Renal cortical epithelial cell (primary cell): ENCODE results near the gene ACMSD. TPM values are rescaled to one million over a fixed set of nuclear protein-coding genes. Genes with fewer than 3 reads are reported as not detected.
"Not testable (repeated sequence)": the region's sequence is repeated elsewhere in the genome, so short reads cannot be mapped to it uniquely, and the experiment has no call there.

Experiments
- DNase-seq: peaks from one replicate; pipeline ENCODE4 v3.0.0-alpha.2; 2011; ENCODE audit warnings: low read depth
- total RNA-seq: library from RNA; depleted of rRNA; stranded (reverse); fragments of >200 nt; gene quantifications from 2 replicates; pipeline ENCODE4 v1.2.3, GENCODE V29; 2014

ACMSD gene
- total RNA-seq, 1 donor from 2014 or later = 21.7 TPM

DNA sequence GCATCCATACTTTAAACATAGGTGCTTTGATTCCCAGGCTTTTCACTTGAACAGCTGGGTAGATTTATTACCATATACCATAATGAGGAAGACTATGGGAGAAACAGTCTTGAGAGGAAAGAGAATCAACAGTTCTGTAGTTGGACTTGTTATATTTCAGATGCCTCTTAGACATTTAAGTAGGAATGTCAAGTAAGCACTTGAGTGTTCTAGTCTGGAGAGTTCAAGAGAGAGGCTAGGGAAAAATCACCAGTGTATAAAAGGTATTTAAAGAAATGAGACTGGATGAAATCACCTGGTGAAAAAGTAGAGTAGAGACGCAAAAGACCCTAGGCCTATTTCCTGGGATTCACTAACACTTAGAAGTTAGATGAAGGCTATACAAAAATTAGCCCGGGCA lies 66.8 kb downstream of the ACMSD start:
- DNase-seq = no peak

DNA sequence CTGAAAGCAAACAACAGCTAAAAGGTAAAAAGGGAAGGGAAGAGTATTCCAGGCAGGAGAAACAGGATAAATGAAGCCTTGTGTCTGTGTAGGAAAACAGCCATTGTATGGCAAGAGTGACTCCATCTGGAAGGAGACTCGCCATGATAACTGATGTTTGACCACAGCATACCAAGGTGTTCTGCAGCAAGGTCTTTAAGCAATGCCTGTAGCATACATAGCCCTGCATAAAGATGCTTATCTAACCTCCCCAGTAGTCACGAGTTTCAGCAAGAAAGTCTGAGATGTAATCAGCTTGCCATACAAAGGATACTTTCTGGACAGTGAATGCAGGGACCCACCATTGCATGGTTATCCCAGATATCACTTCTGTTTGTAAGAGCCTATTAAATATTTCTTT lies 68.3 kb downstream of the ACMSD start:
- no peak for DNase-seq

DNA sequence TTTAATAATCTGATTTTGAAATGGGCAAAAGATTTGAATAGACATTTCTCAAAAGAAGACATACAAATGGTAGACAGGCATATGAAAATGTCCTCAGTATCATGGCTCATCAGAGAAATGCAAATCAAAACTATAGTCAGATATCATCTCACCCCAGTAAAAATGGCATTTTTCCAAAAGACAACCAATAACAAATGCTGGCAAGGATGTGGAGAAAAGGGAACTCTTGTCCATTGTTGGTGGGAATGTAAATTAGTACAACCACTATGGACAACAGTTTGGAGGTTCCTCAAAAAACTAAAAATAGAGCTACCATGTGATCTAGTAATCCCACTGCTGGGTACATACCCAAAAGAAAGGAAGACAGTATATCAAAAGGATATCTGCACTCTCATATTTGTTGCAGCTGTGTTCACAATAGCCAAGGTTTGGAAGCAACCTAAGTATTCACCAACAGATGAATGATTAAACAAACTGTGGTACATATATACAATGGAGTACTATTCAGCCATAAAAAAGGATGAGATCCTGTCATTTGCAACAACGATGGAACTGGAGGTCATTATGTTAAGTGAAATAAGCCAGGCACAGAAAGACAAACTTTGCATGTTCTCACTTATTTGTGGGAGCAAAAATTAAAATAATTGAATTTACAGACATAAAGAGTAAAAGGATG lies 69.2 kb downstream of the ACMSD start:
- DNase-seq = not testable (repeated sequence)

DNA sequence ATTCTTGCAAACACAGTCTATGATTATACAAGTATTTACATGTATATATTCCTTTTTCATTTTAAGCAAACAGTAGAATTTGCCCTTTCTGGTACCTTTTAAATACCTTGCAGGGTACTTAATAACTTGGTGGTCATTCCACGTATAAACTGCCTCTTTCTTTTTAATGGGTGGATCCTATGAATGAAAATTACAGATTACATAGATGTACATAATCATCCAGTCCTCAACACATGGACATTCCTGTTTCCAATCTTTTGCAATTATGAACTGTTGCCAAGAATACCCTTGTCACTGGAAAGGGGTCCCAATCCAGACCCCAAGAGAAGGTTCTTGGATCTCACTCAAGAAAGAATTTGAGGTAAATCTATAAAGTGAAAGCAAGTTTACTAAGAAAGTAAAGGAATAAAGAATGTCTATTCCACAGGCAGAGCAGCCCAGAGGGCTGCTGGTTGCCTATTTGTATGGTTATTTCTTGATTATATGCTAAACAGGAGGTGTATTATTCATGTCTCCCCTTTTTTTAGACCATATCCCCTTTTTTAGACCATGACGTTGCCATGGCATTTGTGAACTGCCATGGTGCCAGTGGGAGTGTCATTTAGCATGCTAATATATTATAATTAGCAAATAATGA lies 72.5 kb downstream of the ACMSD start:
- no peak for DNase-seq

DNA sequence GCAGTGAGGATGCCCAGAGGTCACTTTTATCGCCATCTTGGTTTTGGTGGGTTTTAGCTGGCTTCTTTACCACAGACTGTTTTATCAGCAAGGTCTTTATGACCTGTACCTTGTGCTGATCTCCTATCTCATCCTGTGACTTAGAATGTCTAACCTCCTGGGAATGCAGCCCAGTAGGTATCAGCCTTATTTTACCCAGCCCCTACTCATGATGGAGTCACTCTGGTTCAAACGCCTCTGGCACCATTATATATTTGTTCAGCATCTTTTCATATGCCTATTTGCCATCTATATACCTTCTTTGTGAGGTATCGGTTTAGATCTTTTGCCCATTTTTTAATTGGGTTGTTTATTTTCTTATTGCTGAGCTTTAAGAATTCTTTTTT lies 73.0 kb downstream of the ACMSD start:
- DNase-seq = no peak

DNA sequence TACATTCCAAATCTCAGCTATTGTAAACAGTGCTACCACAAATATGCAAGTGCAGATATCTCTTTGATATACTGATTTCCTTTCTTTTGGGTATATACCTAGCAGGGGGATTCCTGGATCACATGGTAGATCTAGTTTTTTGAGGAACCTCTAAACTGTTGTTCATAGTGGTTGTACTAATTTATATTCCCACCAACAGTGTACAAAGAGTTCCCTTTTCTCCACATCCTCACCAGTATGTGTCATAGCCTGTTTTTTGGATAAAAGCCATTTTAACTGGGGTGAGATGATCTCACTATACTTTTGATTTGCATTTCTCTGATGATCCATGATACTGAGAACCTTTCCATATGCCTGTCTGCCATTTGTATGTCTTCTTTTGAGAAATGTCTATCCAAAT lies 73.9 kb downstream of the ACMSD start:
- DNase-seq = peak; percentile 38

DNA sequence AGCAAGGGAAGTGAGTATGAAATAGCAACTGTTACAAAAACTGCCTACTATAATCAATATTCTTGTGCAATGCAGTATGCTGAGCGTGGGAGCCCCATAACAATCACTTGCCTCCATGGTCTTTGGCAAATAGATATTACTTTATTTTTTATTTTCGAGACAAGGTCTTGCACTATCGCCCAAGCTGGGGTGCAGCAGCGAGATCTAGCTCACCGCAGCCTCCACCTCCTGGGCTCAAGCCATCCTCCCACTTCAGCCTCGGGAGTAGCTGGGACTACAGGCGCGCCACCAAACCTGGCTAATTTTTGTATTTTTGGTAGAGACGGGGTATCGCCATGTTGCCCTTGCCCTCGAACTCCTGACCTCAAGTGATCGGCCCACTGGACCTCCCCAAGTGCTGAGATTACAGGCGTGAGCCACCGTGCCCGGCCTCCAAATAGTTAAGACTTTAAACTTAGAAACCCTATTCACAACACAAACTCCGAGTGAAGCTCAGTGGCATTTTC lies 79.0 kb downstream of the ACMSD start:
- DNase-seq = no peak

DNA sequence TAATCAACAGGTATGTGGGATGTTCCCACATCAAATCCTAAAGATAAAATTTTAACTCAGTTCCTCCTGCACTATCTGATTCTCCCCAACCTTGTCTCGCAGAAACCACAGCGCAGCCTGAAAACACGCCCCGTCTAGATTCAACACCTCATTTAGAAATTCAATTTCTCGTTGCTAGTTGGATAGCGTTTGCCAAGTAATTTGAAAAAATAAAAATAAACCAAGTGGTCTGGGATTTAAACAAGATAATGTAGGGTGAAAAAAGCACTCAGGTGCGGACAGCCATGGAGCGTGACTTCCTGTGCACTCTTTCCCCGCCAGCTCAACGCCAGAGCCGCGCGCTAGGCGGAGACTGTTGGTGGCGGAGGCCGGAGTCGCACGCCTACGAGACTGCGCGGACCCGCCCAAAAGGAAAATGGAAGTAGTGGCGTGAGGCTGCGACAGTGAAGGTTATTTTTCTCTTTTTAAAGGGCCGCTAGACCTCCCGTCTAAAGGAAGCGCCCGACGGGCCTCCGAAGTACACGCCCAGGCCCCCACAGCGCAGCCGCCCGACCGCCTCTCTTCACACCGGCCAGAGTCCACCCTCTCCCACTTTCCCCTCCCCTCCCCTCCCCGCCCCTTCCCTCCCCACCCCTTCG lies 79.6 kb downstream of the ACMSD start:
- DNase-seq = peak; percentile 78

DNA sequence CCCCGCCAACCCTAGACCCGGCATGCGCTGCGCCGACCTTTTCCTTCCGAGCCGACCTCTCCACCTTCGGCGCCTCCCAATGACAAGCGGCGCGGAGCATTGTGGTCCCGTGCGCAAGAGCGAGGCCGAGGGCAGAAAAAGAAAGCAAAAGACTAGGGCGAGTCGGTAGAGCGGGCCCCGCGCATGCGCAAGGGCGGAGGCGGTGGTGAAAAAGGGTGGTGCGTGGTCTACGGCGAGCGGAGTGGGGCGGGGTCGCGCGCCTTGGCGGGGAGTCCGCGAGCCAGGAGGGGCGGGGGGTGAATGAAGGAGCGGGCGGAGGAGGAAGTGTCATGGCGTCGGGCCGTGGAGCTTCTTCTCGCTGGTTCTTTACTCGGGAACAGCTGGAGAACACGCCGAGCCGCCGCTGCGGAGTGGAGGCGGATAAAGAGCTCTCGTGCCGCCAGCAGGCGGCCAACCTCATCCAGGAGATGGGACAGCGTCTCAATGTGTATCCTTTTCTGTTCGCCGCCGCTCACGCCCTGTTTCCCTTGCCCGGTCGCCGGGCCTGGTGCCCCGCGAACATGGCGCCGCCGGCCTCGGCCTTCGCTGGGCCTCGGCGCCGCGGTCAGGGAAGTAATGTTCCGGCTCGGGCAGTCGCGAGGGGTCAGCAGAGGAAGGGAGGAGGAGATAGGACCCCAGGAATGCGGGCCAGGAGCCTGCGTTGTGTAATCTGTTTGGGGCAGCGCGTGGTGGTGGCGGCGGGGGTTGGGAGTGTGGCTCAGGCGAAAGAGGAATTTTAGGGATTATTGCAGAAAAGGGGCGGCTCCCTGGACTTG lies 80.3 kb downstream of the ACMSD start, which contains the start of gene CCNT2:
Gene CCNT2, plus strand, starts transcription at position 297 of the 815 bp plus-strand sequence. Its CDS starts 33 bp downstream, at position 330.
- DNase-seq = peak; percentile 95

DNA sequence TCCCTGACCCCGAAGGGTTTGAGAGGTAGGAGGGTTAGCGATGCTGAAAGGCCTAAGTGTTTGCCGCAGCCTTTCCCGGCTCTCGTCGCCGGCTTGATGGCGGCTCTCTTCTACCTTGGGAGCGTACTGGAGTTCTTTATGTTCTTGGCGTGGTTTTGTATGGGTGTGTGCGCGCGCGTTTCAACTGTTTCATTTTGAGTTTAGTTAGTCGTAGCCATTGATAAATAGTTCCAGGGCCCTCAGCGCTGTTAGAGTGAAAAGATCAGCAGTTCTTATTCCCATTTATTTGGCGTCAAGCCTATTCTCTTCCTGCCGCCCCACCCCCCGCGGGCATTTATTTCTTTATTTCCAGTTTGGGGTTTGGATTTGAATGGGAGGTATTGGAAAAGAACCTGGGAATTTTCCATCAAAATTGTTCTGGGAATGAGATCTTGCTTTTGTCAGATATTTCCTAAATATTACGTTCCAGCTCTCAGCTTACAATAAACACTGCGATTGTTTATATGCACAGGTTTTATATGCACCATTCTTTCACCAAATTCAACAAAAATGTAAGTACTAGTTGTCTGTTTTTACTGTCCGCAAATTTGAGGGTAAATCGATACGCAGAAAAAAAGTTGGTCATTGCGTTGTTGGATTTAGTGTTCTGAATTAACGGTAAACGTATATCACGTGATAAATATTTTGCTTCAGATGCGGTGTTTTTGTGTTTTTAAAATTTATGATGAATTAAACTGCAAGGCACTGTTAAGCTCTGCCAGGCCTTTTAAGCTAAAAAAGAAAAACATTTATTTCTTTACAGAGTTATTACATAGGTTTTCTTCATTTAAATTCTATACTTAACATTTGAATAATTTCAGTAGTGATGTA lies 81.2 kb downstream of the ACMSD start:
- DNase-seq = peak; percentile 11

DNA sequence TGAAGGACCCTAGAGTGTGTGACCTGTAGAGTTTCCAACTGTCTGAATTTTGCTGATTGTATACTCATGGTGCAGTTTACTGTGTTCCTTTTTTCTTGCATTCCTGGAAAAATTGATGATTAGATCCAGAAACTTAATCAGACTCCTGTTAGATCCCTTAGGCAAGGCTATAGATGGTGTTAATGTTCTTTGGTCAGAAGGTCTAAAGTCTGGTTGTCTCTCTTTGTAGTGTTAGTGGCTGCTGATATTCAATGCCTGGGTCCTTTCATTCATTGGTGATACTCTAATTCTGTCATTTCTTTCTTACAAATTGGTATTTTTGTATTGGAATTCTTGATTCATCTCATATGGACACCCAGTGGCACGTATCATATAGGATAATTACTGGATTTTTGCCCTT lies 86.5 kb downstream of the ACMSD start:
- no peak for DNase-seq

DNA sequence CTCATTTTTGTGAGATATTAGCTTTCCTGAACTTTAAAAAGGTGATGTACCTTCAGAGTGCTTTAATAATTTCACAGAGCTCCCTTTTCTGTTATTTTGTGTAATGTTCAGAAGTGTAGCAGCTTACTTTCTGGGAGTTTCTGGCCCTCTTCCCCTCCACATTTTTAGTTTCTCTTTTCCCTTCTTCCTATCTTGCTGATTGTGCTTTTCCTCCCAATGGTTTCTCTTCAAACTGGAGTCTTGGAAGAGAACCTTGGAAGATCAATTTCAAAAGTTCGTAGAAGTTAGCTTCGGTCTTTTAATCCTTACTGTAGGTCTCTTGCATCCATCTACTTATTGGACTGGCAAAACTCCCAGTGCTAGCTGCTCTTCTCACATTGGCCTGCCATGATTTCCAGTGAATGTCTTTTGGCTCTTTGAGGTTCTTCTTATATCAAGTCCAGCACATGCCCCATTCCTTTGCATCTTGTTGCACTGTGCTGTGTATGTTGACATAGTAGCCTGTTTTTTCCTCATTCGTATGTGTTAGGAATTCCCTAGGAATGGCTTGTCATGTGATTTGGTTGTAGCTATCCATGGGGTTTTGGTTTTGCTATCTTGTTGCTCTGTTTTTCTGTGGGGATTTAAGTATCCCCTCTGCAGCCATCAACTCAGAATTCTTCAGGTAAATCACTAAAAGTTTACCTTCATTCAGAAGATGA lies 88.0 kb downstream of the ACMSD start:
- peak; percentile 55 for DNase-seq

DNA sequence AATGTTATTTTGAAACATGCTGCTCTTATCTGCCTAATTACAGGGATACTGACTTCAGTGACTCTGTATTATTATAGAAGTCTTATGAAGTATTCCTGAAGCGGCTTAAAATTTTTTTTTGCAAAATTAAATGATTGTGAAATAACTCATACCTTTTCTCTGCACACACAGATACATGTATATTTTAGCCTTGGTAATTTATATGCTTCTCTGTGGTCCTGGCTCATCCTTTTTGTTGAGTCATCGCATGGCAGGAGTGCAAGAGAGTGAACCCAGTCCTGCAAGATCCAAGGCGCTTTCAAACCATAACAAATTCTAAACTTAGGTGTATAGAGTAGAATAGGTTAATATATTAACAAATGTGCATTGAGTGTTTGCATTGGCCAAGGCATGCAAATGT lies 88.8 kb downstream of the ACMSD start:
- DNase-seq = peak; percentile 19

DNA sequence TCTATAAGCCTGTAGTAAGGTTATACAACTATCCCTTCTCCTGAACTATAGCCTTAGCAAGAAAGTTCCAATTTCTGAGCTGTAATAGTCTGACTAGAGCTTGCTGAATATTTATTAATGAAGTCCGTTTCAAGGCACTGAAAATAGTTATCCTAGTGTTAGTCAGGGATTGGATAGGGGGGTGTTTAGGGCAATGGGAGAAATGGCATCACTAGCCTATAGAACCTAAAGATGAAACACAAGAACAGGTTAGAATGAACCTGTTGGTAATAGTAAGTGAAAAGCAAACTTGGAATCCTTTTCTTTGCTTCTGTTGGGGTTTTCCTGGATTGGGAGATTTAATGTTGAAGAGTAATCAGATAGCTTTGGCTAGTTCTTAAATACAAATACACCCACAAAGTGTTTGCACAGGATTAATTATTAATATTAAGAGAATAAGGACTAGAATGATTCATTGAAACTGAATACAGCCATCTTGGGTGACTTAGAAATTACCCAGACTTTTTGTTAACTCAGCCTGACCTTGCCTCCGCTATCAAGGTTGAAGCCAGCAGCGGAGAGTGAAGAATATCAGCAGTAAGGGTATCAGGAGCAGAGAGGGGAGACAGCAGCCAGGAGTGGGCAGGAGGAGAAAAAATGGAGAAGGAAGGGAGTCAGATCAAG lies 94.6 kb downstream of the ACMSD start:
- peak; percentile 95 for DNase-seq

DNA sequence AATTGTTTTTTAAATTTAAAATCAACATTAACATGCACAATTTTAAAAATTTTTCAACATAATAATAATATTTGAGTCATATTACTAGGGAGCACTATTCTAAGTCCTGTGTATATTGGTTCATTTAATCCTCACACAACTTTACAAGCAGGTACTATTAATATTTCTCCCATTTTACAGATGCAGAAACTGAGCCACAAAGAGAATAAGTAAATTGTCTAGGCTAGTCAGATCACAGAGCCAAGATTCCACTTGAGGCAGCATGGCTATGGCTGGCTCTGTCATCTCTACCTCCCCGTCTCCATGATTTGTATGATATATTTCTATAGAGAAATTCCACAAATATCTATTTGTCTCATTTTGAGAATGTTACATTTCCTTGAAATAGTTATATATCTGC lies 95.3 kb downstream of the ACMSD start:
- no peak for DNase-seq

DNA sequence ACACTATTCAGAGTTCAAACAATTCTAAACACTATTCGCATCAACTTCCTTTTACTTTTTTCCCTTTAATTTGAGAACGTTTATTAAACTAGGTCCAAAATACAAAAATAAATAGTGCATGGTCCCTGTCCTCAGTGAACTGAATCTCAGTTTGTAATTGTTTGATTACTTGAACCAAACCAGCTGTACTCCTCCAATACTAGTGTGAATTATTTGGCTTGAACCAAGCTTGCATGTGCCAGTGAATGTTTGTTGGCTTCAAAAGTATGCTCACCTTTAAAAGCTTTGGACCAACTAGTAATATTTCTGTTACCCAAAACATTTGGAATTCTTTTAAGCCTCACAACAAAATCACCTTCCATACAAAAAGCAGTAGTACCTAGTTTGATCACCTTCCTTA lies 95.7 kb downstream of the ACMSD start:
- peak; percentile 11 for DNase-seq

DNA sequence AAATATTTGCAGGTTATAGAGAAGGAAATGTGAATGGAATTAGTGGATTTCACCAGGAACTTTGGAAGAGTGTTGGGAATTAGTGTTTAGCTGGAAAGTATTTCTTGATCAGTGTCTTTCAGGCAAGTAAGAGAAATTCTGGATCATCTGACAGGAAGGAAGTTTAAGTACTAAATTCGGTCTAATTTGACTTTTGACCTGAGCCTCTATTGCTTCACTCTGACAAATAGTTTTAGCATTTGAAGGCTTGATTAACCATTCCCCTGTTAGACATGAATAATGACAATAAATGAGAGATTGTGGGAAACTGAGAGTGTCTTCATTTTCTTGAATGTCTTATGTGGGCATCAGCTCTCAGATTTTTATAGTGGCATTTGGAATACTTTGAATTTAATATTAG lies 96.2 kb downstream of the ACMSD start:
- DNase-seq = peak; percentile 74

DNA sequence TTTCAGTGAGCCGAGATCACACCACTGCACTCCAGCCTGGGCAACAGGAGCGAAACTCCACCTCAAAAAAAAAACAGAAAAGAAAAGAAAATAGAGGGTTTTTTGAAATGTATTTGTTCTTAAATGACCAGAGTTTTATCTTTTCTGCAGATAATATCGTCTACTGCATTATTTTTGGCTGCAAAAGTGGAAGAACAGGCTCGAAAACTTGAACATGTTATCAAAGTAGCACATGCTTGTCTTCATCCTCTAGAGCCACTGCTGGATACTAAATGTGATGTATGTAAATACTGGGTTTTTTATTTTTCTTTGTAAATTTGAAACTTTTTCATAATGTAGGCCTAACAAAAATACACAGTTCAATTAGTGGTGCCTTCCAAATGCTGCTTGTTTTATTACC lies 98.3 kb downstream of the ACMSD start:
- DNase-seq = no peak

DNA sequence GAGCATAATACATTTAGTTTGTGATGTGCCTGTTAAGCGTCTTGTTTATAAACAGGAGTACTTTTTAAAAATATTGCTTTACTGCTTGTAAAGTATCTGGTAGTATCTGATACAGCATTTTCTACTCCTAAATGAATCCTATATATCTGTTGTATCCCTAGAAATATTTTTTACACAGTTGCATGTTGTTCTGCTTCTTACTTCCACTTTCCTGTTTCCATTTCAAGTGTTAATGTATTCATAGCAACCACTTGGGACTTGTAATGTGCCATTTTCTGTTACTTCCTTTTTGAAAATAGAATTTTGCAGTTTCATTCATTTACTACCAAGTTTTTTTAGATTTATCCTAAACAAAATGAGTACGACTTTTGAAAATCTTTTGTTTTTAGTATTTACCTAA lies 105.1 kb downstream of the ACMSD start:
- no peak for DNase-seq

DNA sequence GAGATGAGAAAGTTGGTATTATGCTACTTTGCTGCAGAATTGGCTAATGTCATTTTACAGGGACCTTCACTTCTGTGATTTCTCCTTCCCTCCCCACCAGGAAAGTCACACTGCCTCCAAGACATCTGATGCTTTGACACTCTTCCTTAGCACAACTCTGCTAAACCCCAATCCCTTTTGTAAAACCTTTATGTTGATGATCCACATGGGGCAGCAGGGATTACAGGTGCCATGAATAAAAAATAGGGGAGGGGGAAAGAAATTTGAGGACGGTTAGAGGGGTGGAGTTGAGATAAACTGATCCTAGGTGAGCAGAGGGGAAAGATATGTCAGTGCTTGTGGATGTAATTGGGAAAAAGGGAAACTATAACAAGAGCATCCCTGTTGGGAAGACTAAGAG lies 106.6 kb downstream of the ACMSD start:
- no peak for DNase-seq
